HG03469 (cell line): ENCODE data around the gene CACNG7.

Experiments
- ATAC-seq: cut with Tn5 transposase; IDR thresholded peaks from one replicate; pipeline ENCODE4 v1.9.1; 2021; ENCODE audit warnings: mild to moderate bottlenecking, moderate library complexity, moderate number of reproducible peaks; ENCODE audit not compliant: unreplicated experiment

The CACNG7 gene

GRCh38 chr19:53903055-53903680 lies 5.9 kb upstream of the CACNG7 start:
- ATAC-seq, result no peak

- no peak for ATAC-seq
Measured at GRCh38 chr19:53904909-53905308, 4.2 kb upstream of the CACNG7 start.

DNA sequence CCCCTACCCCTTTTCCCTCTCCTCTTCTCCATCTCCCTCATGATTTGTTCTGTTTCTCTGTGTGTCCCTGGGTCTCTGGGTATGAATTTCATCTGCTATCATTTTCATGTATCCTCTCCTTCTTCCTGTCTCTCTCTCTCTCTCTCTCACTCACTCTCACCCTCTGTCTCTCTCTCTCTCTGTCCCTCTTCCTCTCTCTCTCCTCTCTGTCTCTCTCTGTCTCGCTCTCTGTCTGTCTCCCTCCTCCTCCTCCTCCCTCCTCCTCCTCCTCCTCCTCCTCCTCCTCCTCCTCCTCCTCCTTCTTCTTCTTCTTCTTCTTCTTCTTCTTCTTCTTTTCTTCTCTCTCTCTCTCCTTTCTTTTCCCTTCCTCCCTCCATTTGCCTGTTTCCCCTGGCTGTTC lies 3.3 kb upstream of the CACNG7 start:
- no peak for ATAC-seq

- ATAC-seq, result no peak
Measured at GRCh38 chr19:53906211-53907192, 2.6 kb upstream of the CACNG7 start.

- ATAC-seq, result no peak
Measured at GRCh38 chr19:53907193-53907581, 1.9 kb upstream of the CACNG7 start.

- no peak for ATAC-seq
Measured at GRCh38 chr19:53907690-53908089, 1.4 kb upstream of the CACNG7 start.

- ATAC-seq, result no peak
Measured at GRCh38 chr19:53908106-53908934, 758 bp upstream of the CACNG7 start.

DNA sequence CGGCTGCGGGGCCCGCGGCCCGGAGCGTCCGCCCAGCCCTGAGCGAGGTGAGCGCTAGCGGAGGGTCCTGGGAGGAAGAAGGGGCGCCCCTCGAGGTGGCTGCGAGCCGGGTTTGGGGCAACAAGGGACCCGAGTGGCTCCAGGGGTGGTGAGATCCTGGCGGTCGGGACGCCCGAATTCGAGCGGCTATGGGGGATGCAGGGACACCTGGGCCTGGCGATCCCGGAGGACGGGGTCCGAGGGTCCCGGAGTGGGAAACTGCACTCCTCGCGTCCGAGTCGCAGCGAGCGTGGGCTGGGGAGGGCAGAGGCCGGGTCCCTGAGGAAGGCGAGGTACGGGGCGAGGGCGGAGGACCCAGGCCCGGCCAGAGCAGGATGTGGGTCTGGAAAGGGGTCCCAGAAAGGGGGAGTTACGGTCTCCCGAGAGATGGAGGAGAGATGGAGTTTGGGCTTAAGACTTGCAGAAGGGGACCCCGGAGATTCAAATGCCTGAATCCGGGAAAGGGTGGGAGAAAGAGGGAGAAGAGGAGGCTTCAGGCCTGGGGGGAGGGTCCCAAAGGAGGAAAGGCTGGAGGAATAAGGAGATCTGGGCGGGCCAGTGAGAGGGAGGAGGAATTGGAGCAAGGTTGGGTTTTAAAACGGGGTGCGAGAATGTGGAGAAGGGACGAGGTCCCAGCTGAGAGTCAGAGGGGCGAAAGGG lies 542 bp downstream of the CACNG7 start:
- ATAC-seq, result no peak

DNA sequence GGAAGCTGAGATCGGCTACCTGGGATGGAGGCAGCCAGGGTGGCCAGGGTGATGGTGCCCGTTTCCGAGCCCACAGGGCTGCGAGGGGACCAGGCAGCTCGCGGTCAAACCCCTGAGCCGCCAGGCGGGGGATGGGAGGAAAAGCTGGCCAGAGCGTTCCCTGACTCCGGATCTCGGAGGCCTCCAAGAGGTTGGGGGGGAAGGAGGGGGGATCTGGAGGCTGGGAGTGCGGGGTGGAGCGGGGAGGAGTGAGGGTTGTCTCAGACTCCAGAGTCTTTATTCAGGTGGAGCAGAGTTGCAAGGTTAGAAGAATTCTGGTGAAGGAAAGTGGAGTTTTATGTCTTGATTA lies 1.1 kb downstream of the CACNG7 start:
- no peak for ATAC-seq

DNA sequence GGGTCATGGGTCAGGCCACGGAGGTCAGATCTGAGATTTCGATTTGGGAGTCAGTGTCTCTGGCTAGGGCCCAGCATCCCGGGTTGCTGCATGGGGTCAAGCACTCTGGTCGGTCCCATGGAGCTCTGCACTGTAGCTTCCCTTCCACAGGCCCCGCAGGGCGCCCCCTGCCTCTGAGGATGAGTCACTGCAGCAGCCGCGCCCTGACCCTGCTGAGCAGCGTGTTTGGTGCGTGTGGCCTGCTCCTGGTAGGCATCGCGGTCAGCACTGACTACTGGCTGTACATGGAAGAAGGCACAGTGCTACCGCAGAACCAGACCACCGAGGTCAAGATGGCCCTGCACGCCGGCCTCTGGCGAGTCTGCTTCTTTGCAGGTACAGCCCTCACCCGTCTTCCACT lies 3.6 kb downstream of the CACNG7 start:
- ATAC-seq, result no peak

DNA sequence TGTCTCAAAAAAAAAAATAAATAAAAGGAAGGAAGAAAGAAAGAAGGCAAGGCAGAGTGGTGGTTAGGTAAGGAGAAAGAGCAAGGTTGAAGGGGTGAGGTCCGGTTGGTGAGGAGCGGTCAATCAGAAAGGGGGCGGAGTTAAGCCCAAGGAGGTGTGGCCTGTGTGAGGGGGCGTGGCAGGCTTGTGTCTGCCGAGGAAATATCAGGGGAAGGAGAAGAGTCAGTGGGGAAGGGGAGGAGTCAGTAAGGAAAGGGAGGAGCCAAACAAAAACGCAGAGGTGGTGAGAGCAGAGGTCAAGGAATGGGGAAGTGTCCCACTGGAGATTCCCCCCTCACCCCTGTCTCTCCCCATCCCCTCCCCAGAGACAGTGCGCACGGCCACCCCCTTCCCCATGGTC lies 5.9 kb downstream of the CACNG7 start:
- ATAC-seq, result no peak

DNA sequence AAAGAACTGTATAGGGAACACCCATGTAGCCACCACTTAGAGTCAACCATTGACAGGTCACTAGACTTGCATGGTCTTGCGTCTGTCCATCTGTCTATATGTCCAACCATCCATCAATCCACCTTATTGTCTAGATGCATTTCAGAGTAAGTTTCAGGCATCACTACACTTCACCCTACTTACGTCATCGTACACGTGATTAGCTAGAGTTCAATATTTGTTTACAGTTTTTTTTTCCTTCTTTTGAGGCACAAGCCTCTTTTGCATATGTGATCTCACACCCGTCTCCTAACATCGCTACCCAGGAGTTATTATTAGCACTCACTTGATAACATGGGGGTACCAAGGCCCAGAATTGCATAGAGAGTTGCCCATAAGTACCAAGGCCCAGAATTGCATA lies 6.9 kb downstream of the CACNG7 start:
- ATAC-seq, result no peak

GRCh38 chr19:53917356-53917755 lies 8.3 kb downstream of the CACNG7 start:
- no peak for ATAC-seq

- no peak for ATAC-seq
Measured at GRCh38 chr19:53927739-53928138, 18.7 kb downstream of the CACNG7 start.

DNA sequence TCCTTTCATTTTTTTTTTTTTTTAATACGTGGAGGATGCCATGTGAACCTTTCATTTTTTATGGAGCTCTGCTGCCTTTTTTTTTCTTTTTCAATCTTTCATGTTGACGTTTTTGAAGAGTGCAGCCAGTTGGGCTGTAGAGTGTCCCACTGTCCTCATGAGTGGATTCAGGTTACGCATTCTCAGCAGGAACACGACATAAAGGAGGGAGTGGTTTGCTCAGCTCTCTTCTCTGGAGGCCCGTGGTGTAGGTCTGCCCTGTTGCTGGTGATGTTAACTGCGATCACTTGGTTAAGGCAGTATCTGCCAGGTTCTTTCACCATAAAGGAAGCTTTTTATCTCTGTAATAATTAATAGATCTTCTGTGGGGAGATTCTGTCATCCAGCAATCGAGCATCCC lies 27.0 kb downstream of the CACNG7 start:
- ATAC-seq, result no peak

GRCh38 chr19:53942001-53942786 lies 33.1 kb downstream of the CACNG7 start:
- ATAC-seq, result no peak

DNA sequence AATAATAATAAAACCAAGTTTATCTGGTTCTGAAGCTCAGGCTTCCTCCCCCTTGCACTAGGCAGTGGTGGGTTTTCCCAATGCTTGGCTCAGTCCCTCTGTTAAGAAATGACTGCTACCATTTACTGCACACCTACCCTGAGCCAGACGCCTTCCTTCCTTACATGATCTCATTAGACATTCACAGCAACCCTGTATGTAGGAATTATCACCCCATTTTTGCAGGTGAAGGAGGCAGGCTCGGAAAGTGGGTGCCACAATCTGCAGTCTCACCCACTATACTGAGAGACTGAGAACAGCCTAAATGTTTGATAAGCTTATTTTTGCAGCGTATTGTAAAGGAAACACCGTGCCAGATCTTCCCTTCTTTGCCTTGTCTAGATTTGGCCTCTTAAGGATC lies 35.3 kb downstream of the CACNG7 start:
- ATAC-seq, result no peak

DNA sequence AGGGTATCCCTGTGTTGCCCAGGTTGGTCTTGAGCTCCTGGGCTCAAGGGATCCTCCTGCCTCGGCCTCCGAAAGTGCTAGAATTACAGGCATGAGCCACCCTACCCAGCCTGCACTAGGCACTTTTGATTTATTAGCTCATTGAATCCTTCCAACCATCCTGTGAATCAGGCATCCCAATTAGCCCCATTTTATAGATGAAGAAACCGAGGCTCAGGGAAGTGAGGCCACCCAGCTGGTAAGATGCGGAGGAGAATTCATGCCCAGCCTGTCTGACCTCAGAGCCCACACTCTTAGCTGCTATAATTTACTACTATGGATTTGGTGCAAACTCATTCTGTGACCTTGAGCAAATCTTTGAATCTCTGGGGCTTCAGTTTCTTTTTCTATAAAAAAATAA lies 35.9 kb downstream of the CACNG7 start:
- ATAC-seq, result no peak

GRCh38 chr19:53945441-53945840 lies 36.4 kb downstream of the CACNG7 start:
- ATAC-seq, result no peak

DNA sequence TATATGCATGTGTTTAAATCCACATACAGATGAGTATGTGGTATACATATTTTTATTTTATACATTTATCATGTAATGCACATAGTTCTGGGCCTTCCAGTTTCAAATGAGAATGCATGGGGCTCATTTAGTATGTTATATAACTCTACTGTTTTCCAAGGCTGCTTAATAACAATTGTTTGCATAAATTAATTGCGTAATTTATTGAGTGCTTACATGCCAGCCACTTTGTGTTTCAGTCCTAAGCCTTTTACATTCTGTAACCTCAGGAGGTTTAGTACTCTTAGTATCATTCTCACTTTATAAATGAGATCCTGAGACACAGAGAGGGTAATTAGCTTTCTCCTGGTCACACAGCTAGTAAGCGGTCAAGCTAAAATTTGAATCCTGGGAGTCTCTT lies 36.9 kb downstream of the CACNG7 start:
- ATAC-seq, result no peak
